GM18951 (cell line): Measurements from ENCODE around the gene AMDHD2.
"Not testable (repeated sequence)": the region's sequence is repeated elsewhere in the genome, so short reads cannot be mapped to it uniquely, and the experiment has no call there.

Source experiments
- POLR2A ChIP-seq: IDR thresholded peaks from 4 replicates; pipeline ENCODE4 v1.6.1; 2011; ENCODE audit warnings: mild to moderate bottlenecking; ENCODE audit not compliant: insufficient read length, insufficient read depth; ENCODE audit errors: extremely low read depth
- in situ Hi-C: fragments of 300-500 bp; cut with MboI; formaldehyde crosslinking; loops from one replicate; pipeline ENCODE4 v1.12.0; 2022; ENCODE audit warnings: low sequenced_read_pairs, mixed read lengths, inconsistent platforms; ENCODE audit not compliant: unreplicated experiment

The AMDHD2 gene

GRCh38 chr16:2531696-2532493 lies 11.7 kb downstream of the AMDHD2 start:
- peak; percentile 77 for TF ChIP-seq POLR2A
- in situ Hi-C loops, result no loop called here

DNA sequence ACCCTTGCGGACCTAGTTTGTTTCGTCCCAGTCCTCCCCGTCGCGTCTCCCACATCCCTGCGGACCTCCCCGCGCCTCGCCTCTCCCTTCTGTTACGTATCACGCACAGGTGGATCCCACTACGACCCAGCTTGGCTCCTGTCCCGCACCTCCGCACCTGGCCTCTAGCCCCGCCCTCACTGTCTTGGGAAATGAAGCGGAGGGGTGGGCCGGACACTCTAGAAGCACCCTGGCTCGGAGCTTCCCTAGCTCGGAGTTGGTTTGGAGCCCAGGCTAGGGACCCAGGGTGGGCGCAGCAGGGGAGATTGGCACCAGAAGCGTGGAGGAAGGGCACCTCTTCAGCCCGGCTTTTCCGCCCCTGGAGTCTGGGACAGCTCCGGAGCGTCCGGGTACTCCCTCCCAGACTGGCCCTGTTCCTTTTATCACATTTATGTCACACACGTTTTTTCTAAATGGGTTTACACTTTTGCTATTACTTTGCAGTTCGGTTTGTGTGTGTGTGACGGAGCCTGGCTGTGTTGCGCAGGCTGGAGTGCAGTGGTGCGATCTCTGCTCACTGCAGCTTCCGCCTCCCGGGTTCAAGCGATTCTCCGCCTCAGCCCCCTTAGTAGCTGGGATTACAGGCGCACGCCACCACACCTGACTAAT lies 12.4 kb downstream of the AMDHD2 start:
- no peak for TF ChIP-seq POLR2A
- in situ Hi-C loops, result no loop called here

GRCh38 chr16:2533142-2533755 lies 13.1 kb downstream of the AMDHD2 start:
- in situ Hi-C loops, result not testable (repeated sequence)

DNA sequence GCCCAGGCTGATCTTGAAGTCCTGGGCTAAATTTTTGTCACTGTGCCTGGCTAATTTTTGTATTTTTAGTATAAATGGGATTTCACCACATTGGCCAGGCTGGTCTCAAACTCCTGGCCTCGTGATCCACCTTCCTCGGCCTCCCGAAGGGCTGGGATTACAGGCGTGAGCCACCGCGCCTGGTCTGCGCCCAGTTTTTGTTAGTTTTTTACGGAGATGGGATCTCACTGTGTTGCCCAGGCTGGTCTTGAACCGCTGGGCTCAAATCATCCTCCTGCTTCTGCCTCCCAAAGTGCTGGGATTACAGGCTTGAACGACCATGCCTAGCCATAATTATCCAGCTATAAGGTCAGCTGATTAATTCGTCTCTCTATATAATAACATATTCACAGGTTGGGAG lies 13.7 kb downstream of the AMDHD2 start:
- in situ Hi-C loops, result no loop called here
- no peak for TF ChIP-seq POLR2A

GRCh38 chr16:2534335-2534734 lies 14.2 kb downstream of the AMDHD2 start:
- in situ Hi-C loops, result not testable (repeated sequence)

DNA sequence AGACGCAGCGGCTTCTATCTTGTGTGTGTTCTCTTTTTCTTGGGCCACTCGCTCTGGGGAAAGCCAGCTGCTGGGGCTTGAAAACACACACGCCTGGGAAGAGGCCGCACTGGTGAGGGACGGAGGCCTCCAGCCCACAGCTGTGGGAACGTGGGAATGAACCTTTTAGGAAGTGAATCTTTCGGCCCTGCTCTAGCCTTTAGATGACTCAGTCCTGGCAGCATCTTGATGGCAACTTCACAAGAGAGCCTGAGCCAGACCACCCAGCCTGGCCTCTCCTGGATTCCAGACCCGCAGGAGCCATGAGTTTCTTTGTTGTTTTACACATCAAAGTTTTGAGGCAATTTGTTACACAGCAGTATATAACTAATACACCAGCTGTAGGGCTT lies 15.4 kb downstream of the AMDHD2 start:
- no peak for TF ChIP-seq POLR2A
- in situ Hi-C loops, result no loop called here

- peak; percentile 78 for TF ChIP-seq POLR2A
- in situ Hi-C loops, result no loop called here
Measured at GRCh38 chr16:2537451-2538379, 17.5 kb downstream of the AMDHD2 start, which contains the start of gene PDPK1. Gene PDPK1 (plus strand): TSS chr16:2538021. CDS start chr16:2538113, 92 bp downstream.

GRCh38 chr16:2539192-2539844 lies 19.1 kb downstream of the AMDHD2 start:
- in situ Hi-C loops, result not testable (repeated sequence)

DNA sequence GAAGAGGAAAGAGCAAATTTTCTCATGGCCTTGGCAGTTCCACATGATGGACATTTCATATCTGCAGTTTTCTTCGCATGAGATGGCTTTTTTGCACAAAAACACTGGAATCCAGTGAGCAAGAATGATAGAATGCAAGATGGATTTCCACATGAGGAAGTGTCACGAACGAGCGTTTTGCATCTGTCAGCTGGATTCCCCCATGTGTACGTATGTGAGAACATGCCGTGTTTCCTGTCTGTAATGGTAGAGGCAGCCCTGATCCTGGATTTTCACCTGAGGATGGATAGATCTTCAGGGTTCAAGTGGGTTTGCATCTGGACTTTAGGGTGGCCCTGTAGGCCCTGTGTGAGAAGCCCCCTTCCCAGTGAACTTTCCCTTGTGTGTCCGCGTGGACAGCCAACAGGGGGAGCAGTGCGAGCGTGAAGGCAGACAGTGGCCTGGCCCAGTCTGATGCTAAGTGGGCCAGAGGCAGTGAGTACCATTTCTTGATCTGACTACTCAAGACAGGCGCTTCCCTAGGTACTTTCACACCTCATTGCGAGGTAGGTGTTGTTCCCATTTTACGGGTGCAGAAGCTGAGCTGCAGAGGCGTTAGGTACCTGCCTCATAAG lies 19.8 kb downstream of the AMDHD2 start:
- in situ Hi-C loops, result loop anchor here (10.0 kb wide), 1 partner anchor 115 kb away; no protein-coding TSS in a partner anchor

DNA sequence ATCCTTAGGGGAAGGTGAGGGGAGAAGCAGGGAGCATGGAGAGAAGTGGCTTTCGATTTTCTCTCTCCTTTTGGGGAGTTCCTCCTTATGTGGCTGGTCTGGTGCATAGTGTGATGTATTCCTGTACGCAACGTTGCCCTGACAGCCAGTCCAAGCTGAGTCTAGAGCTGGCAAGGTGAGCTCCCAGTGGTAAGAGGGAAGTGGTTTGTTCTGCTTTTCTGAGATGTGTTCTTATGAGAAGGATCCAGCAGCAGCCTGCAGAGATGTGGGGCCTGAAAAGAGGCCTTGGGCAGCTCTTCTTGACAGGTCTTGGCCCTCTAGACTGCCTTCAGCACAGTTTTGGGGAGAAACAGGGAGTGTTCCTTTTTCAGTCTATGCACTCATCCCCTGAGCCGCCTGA lies 20.7 kb downstream of the AMDHD2 start:
- in situ Hi-C loops, result loop anchor here (10.0 kb wide), 1 partner anchor 114 kb away; no protein-coding TSS in a partner anchor

GRCh38 chr16:2541409-2541808 lies 21.2 kb downstream of the AMDHD2 start:
- in situ Hi-C loops, result loop anchor here (10.0 kb wide), 1 partner anchor 113 kb away; no protein-coding TSS in a partner anchor

DNA sequence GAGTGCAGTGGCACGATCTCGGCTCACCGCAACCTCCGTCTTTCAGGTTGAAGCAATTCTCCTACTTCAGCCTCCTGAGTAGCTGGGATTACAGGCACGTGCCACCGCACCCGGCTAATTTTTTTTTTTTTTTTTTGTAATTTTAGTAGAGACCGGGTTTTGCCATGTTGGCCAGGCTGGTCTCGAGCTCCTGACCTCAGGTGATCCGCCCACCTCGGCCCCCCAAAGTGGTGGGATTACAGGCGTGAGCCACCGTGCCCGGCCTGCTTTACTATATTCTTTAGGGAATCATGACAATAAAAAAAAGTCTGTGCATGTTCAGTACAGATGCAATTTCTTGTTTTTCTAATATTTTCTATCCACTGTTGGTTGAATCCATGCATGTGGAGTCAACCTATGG lies 23.6 kb downstream of the AMDHD2 start:
- in situ Hi-C loops, result loop anchor here (10.0 kb wide), 1 partner anchor 111 kb away; no protein-coding TSS in a partner anchor

- in situ Hi-C loops, result not testable (repeated sequence)
Measured at GRCh38 chr16:2550283-2550878, 30.2 kb downstream of the AMDHD2 start.

- in situ Hi-C loops, result not testable (repeated sequence)
Measured at GRCh38 chr16:2551420-2551889, 31.3 kb downstream of the AMDHD2 start.

DNA sequence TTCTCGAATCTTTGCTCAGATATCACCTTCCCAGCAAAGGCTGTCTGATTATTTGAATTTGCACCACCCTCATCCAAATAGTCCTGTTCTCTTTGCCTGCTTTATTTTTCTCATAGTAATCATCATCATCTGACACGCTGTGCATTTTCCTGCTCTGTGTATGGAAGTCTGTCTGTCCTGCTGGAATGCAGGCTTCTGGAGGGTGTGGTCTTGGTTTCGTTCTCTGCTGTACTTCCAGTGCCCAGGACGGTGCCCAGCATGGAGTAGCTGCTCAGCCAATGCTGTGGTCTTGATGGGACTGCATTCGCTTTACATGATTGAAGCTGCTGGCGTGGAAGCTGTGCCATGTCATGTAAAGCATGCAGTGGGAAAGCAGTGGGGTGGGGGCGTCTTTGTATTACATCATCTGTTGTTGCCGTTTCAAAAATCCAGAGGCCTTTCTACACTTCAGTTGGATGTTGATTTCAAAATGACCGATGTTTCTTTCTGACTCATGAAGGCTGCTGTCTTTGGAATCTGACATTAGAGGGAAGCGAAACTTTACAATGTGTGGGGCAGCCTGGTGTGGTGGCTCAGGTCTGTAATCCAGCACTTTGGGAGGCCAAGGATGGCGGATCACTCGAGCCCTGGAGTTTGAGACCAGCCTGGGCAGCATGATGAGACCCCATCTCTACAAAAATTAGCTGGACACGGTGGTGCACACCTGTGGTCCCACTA lies 34.7 kb downstream of the AMDHD2 start:
- in situ Hi-C loops, result not testable (repeated sequence)

GRCh38 chr16:2557150-2557549 lies 37.0 kb downstream of the AMDHD2 start:
- in situ Hi-C loops, result not testable (repeated sequence)
